H1 (cell line): ENCODE results near the gene PRR12.

ENCODE experiments used
- CHD2 ChIP-seq: IDR thresholded peaks from 2 replicates; pipeline ENCODE4 v1.6.1; 2012; ENCODE audit warnings: low read length, improper control_type of control experiment
- CTCF ChIP-seq, 3 experiments: IDR thresholded peaks; 1 replicate in 2 of 3; 2 replicates in 1 of 3; pipeline versions ENCODE4 v1.5.1 to v1.6.1; 2011; ENCODE audit warnings: low read length in 3 of 3, mild to moderate bottlenecking in 3 of 3, inconsistent platforms in 2 of 3, low read depth in 1 of 3, moderate library complexity in 1 of 3; ENCODE audit not compliant: insufficient read depth in 1 of 3; ENCODE audit errors: control extremely low read depth in 1 of 3
- EGR1 ChIP-seq: IDR thresholded peaks from 2 replicates; pipeline ENCODE4 v1.6.1; 2011; ENCODE audit warnings: low read depth, low read length, borderline replicate concordance
- EP300 ChIP-seq, 2 experiments: IDR thresholded peaks; 1 replicate in 1 of 2; 2 replicates in 1 of 2; pipeline ENCODE4 v1.6.1; 2011 to 2012; ENCODE audit warnings: low read depth in 2 of 2, low read length in 2 of 2, mild to moderate bottlenecking in 2 of 2, borderline replicate concordance in 1 of 2, inconsistent platforms in 1 of 2, moderate library complexity in 1 of 2
- MAFK ChIP-seq: IDR thresholded peaks from 2 replicates; pipeline ENCODE4 v1.6.1; 2012; ENCODE audit warnings: low read depth, mild to moderate bottlenecking, improper control_type of control experiment, low read length
- MAX ChIP-seq: IDR thresholded peaks from 2 replicates; pipeline ENCODE4 v1.6.1; 2012; ENCODE audit warnings: inconsistent platforms
- POLR2A ChIP-seq, 2 experiments: IDR thresholded peaks; 1 replicate in 1 of 2; 2 replicates in 1 of 2; pipeline ENCODE4 v1.6.1; 2011; ENCODE audit warnings: low read depth in 2 of 2, low read length in 2 of 2, mild to moderate bottlenecking in 2 of 2; ENCODE audit errors: control extremely low read depth in 1 of 2
- POLR2AphosphoS5 ChIP-seq: IDR thresholded peaks from 2 replicates; pipeline ENCODE4 v1.6.1; 2011; ENCODE audit warnings: low read depth, low read length
- RAD21 ChIP-seq, 2 experiments: IDR thresholded peaks in 1 of 2; conservative IDR thresholded peaks in 1 of 2; 2 replicates each; pipeline ENCODE4 v1.6.1; 2011; ENCODE audit warnings: low read depth in 2 of 2, low read length in 2 of 2, improper control_type of control experiment in 1 of 2, inconsistent platforms in 1 of 2, mild to moderate bottlenecking in 1 of 2, moderate library complexity in 1 of 2
- RFX5 ChIP-seq: IDR thresholded peaks from 2 replicates; pipeline ENCODE4 v1.6.1; 2011; ENCODE audit warnings: low read depth, low read length, improper control_type of control experiment, borderline replicate concordance
- RXRA ChIP-seq: IDR thresholded peaks from 2 replicates; pipeline ENCODE4 v1.6.1; 2011; ENCODE audit warnings: low read depth, mild to moderate bottlenecking, low read length, moderate library complexity; ENCODE audit not compliant: insufficient read depth
- SRF ChIP-seq: IDR thresholded peaks from 2 replicates; pipeline ENCODE4 v1.6.1; 2011; ENCODE audit warnings: mild to moderate bottlenecking, low read depth, low read length, moderate library complexity
- TAF1 ChIP-seq: IDR thresholded peaks from 2 replicates; pipeline ENCODE4 v1.6.1; 2011; ENCODE audit warnings: mild to moderate bottlenecking, low read depth, low read length

GRCh38 chr19:49594157-49594992 lies 3.4 kb downstream of the PRR12 start:
- no peak for TF ChIP-seq CHD2
- no peak for TF ChIP-seq CTCF (IDR thresholded peaks at IDR 0.05; ENCODE audit: control extremely low read depth in 1 of 3, insufficient read depth in 1 of 3, low read depth in 1 of 3, low read length in 3 of 3)
- TF ChIP-seq RFX5: no peak
- TF ChIP-seq POLR2A (IDR thresholded peaks at IDR 0.05; ENCODE audit: control extremely low read depth in 1 of 2, low read depth in 2 of 2, low read length in 2 of 2): no peak
- TF ChIP-seq POLR2AphosphoS5: no peak
- no peak for TF ChIP-seq EGR1
- TF ChIP-seq RXRA: no peak
- no peak for TF ChIP-seq RAD21 (IDR thresholded peaks at IDR 0.05 in 1 of 2, conservative IDR thresholded peaks at IDR 0.05 in 1 of 2; ENCODE audit: low read depth in 2 of 2, low read length in 2 of 2)
- TF ChIP-seq EP300 (IDR thresholded peaks at IDR 0.05; ENCODE audit: borderline replicate concordance in 1 of 2, low read depth in 2 of 2, low read length in 2 of 2): no peak
- TF ChIP-seq MAFK: no peak
- TF ChIP-seq MAX: no peak
- no peak for TF ChIP-seq TAF1
- no peak for TF ChIP-seq SRF
